Forelimb muscle (tissue), 1 donor: ENCODE data around the gene EPHA4. TPM values are rescaled to one million over a fixed set of nuclear protein-coding genes. Genes with fewer than 3 reads are reported as not detected.

Experiments
- DNase-seq: peaks from one replicate; pipeline ENCODE4 v3.0.0-alpha.2; 2013; ENCODE audit warnings: low read depth
- polyA plus RNA-seq: library from polyadenylated mRNA; unstranded; fragments of 120-200 nt; gene quantifications from one replicate; pipeline ENCODE4 v1.2.1, GENCODE V29; 2013; ENCODE audit not compliant: insufficient read length

EPHA4 gene
- polyA plus RNA-seq, 1 donor: 8.7 TPM

- no peak for DNase-seq
Measured at GRCh38 chr2:221397187-221397586, 174.9 kb downstream of the EPHA4 start.

DNA sequence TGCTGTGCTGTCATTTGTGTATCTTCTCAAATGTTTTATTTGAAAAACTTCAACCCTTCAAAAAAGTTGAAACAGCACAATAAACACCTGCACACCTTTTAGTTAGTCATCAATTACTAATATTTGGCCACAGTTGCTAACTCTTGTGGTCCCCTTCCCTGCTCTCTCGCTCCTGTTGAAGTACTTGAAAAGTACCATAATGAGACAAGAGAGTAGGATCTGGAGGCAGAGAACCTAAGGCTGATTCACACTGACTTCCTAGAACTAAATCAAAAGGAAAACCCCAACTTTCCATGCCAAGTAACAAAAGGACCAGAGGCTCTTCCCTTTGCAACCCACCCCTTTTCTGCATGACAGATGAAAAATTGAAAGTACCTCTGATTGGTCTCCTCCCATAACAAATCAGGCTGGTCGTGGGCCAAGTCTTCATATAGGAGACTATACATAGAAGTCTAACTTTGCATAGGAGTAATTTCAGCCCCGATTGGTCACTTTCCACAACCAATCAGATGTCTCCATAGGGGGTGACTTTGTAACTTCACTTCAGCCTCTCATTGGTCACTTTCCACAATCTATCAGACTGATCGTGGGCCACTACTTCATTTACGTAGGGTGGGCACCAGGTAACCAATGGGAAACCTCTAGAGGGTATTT lies 179.7 kb downstream of the EPHA4 start:
- no peak for DNase-seq

DNA sequence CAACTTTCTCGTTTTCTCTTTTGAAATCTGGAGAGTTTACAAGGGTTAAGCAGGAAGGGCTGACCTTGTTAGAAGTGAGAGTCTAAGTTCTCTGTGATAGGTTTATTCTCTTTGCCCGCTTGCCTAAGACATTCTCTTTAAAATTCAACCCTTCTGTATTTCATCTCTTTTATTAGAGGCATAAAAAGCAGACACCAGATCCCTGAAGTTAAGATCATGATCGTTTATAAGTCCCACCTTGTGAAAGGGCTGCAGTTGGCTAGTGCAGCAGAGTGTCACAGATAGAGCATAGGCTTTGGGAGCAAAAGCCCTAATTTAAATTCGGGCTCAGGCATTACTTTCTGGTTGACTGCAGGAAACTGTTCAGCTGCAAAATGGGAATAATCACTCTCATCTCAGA lies 181.2 kb downstream of the EPHA4 start:
- DNase-seq: no peak

GRCh38 chr2:221389904-221390303 lies 182.2 kb downstream of the EPHA4 start:
- no peak for DNase-seq

DNA sequence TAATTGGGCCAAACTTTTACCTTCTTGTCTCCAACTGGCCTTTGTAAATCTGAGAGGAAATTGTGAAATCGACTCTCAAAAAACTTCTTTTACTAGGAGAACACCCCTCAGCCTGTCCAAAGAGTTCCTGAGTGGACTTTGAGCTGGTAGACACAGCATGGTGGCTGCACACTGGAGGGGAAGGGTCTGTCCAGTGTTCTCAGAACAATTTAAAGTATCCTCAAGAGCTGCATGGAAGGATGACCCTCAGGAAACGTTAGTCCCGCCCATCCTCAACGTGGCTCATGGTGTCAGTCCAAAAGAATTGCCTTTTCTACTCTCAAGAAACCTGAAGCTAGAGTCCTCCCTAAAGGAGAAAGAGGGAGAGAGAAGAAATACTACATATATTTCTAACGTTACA lies 182.7 kb downstream of the EPHA4 start:
- no peak for DNase-seq

DNA sequence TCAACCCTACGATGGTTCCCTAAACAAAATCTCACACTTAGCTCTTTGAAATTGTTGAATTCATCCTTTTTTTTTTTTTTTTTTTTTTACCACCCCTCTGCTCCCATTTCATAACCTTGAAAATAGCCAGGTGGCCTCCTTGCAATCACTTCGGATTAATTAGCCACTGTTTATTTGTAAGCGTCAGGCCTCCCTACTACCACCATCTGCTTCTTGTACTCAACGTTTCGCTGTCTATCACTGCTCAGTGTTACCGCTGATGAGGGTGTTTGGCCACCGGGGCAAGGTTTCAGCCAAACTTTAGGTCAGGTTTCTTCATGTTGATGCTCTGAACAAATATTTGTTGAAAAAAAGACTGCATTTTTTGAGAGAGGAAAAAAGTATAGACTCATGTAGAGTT lies 183.2 kb downstream of the EPHA4 start:
- DNase-seq: no peak

DNA sequence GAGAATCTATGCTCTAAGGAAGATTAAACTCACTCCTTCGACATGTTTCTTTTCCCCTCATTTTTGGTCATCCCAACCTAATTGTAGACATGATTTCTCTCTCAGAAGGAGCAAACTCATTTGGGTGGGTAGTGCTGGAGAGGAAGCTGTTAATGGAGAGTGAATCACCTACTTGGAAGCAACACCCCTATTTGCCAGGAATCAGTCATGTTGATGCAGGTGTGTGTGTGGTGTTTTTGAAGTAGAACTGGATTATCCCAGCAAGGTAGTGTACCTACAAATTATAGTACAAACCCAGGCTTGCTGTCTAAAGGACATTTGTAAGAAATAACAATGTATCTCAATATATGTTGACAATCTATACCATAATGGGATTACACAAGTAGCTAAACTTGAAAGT lies 186.4 kb downstream of the EPHA4 start:
- DNase-seq: no peak

DNA sequence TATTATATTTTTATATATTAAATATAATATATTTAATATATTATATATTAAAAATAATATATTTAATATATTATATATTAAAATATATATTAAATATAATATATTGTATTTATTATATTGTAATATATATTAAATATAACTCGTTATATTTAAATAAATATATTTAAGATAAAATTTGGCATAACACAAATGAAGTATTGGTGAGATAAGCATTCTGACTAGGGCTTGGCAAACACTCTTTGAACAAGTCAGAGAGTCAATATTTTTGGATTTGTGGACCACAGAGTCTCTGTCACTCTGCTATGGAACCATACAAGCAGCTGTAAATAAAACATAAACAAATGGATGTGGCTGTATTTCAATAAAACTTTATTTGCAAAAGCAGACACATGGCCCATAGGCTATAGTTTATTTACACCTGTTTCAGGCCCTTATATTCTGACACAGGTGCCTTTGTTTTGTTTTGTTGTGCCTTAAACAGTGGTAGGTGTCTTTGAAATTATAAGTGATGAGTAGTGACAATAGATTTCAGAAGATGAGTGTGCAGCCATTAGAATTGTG lies 190.1 kb downstream of the EPHA4 start:
- DNase-seq: no peak

- no peak for DNase-seq
Measured at GRCh38 chr2:221380686-221381085, 191.4 kb downstream of the EPHA4 start.

DNA sequence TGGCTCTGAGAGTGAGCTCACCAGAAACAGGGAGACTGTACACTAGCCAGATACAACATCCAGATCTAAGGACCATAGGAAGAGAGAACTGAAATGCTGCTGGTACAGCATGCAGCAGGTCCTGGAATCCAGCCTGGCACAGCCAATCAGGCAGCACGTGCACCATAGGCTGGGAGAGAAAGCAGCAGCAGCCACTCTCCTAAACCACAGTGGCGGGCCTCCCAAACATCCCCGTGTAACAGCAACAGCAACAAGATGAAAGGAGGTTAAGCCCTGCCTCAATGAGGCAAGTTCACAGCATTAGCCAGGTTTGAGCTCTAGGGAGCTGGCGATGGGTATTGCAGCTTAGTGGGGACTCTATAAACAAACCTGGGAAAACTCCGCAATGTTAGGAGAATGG lies 192.0 kb downstream of the EPHA4 start:
- no peak for DNase-seq

DNA sequence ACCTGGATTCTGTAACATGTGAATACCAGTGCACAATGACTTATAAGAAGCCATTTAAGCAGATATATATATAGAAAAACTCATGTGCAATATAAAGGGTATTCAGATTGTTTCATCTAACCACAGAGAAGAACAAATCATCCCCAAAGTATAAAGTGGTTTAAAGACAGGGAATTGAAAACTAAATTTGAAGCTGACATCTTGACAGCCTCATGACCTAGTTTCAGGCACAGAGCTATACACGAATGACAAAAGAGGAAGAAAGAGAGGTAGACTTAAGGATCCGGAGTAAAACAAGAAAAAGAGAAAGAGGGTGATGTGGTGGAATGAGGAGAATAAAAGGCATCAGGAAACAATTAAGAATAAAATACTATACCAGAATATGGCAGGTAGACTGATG lies 194.5 kb downstream of the EPHA4 start:
- no peak for DNase-seq

DNA sequence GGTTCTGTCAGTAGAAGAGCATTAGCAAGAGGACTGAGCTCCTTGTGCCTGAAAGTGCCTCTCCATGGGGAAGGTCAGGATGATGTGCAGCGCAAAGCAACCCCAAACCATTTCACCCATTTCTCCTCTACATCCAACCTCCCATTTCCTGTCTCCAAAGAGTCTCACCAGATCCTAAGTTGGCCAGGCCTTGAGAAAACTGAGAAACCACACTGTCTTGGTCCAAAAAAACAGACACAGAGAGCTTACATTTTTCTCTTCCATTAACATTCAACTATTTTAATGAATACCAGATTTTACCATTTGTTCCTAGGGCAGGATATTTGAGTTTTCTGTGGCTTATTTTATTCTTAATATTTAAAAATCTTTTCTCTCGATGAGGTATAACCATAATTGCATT lies 195.0 kb downstream of the EPHA4 start:
- DNase-seq: no peak

- no peak for DNase-seq
Measured at GRCh38 chr2:221374234-221374633, 197.9 kb downstream of the EPHA4 start.

DNA sequence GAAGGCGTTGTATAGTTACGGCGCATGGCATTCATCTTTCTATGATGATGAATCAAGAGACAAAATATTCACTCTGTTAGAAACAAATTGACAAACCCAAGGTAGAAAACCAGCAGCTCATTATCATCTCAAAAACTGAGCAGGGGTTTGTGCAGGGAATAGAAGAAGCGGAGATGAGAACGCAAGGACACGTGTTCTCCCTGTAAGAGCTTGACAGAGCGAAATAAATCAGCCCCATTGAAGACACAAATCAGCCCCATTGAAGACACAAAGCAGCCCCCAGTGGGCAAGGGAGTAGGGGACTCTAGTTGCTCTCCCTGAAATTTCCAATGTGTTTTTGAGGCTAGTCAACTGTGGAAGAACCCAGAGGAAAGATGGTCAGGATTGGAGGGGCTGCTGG lies 199.2 kb downstream of the EPHA4 start:
- DNase-seq: no peak

- no peak for DNase-seq
Measured at GRCh38 chr2:221372159-221372884, 199.8 kb downstream of the EPHA4 start.

DNA sequence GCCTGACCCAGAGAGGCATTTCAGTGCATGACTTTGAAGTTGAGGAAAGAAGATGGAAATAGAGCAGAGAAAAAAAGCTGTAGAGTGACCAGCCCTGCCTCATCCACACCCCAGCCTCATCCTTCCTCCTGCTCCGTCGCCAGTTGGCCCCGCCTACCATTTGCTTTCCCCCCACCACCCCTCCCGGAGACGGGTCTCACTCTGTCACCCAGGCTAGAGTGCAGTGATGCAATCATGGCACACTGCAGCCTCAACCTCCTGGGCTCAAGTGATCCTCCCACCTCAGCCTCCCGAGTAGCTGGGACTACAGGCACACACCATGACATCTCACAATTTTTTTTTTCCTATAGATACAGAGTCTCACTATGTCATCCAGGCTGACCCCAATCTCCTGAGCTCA lies 200.8 kb downstream of the EPHA4 start:
- DNase-seq: no peak

DNA sequence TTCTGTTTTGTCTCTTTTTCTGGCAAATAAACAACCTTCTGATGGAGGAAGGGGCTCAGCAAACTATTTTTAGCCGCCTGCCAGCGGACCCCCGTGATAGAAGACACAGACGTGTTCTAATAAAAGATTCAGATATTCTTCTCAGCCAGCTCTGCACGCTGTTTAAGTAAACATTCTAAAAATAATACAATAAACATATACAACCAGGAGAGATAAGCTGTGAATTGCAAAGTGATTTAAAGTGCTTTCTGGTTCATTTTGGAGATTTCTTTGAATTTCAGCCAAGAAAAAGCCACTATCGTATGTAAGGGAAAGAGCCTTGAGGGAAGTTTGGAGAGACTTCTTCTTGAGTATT lies 201.3 kb downstream of the EPHA4 start:
- DNase-seq: no peak

DNA sequence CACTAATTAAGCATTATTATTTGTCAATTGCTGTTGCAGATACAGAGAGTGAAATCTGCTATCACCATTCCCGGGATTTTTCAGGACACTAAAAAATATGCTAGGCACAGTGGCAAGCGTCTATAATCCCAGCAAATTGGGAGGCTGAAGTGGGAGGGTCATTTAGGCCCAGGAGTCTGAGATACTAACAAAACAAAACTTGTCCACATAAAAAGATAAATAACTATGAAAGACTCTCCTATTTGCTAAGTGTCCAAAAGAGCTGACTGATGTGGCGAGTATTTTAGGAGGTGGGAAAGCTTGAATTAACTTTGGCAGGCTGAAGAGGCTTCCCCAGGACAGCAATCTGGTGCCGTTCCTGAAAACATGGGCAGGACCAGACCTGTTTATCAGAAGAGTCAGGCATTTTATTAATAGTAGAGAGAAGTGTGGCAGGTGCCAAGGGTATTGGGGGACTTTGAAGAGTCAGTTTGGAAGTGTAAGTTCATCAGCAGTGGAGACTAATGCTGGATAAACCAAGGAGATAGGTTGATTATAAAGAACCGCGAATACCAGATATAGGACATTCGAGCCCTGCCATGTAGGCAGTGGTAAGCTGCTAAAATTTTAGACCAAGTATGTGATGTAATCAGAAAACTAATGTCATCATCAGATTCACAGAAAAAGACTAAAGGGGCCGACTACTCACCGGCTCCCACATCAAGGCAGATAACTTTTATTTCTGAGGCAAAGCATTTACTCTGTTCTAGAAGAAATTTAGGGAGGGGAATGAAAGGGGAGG lies 201.8 kb downstream of the EPHA4 start:
- no peak for DNase-seq
